ENCODE data around the gene MAP3K2.

MAP3K2 gene

DNA sequence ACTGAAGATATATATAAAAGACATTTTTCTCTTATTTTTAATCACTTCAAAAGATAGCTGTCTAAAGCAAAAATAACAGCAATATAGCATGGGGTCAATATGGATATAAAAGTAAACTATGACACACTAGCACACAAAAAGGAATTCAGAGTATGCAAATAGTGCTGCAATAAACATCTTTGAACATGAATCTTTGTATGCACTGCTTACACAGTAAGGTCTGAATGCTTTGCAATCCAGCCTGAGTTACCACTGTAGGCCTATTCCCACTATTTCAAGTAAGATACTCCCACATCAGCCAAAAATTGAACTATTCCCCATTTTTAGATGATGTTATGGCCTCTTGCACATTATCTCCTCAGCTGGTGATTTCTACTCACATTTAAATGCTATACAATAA lies 66.5 kb downstream of the MAP3K2 start:
- Histone ChIP-seq H3K4me1 (ENCODE audit: control insufficient read depth in 2 of 2, insufficient read depth in 2 of 2, low read length in 2 of 2) (no peaks in the 10 kb centered on the region), H3K9me3 (ENCODE audit: control insufficient read depth in 2 of 2, low read length in 2 of 2) (no peaks in the 10 kb centered on the region), H3K4me3 (ENCODE audit: low read length in 2 of 2) (no peak overlapping the region), H3K27ac (ENCODE audit: low read depth in 2 of 2, low read length in 2 of 2) (no peak overlapping the region), H3K27me3 (ENCODE audit: control insufficient read depth in 2 of 2, insufficient read depth in 2 of 2, low read length in 2 of 2) (no peaks in the 10 kb centered on the region), H3K36me3 (ENCODE audit: control insufficient read depth in 2 of 2, insufficient read depth in 2 of 2, low read length in 2 of 2) (peaks cover 50 to 61% of the 10 kb centered on the region in 2 donors), H3K9ac (ENCODE audit: low read depth in 1 of 2, low read length in 2 of 2) (no peak overlapping the region)

DNA sequence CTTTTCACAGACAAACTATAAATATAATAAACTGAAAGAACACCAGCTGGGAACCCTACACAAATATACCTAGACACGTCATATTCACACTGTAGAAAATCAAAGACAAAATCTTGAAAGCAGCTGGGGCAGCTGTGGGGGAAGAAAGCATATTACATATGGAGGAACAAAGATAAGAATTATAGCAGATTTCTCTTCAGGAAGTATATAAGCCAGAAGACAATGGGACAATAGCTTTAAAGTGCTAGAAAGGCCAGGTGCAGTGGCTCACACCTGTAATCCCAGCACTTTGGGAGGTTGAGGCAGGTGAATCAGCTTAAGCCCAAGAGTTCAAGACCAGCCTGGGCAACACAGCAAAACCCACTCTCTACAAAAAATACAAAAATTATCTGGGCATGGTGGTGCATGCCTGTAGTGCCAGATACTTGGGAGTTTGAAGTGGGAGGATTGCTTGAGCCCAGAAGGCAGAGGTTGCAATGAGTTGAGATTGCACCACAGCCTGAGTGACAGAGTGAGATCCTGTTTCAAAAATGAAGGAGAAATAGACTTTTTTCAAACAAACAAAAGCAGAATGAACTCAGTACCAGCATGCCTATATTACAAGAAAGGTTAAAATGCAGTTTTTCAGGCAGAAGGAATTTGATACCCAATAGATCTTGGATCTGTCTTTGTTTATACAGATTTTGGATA lies 67.0 kb downstream of the MAP3K2 start:
- Histone ChIP-seq H3K4me3 (ENCODE audit: low read length in 2 of 2) (no peak overlapping the region), H3K4me1 (ENCODE audit: control insufficient read depth in 2 of 2, insufficient read depth in 2 of 2, low read length in 2 of 2) (no peaks in the 10 kb centered on the region), H3K9ac (ENCODE audit: low read depth in 1 of 2, low read length in 2 of 2) (no peak overlapping the region), H3K9me3 (ENCODE audit: control insufficient read depth in 2 of 2, low read length in 2 of 2) (no peaks in the 10 kb centered on the region), H3K27me3 (ENCODE audit: control insufficient read depth in 2 of 2, insufficient read depth in 2 of 2, low read length in 2 of 2) (no peaks in the 10 kb centered on the region), H3K27ac (ENCODE audit: low read depth in 2 of 2, low read length in 2 of 2) (no peak overlapping the region), H3K36me3 (ENCODE audit: control insufficient read depth in 2 of 2, insufficient read depth in 2 of 2, low read length in 2 of 2) (peaks cover 51 to 64% of the 10 kb centered on the region in 2 donors)

GRCh38 chr2:127320067-127320466 lies 67.7 kb downstream of the MAP3K2 start:
- no peak overlapping the region for H3K27ac ChIP-seq (ENCODE audit: low read depth in 2 of 2, low read length in 2 of 2)
- no peaks in the 10 kb centered on the region for H3K4me1 ChIP-seq (ENCODE audit: control insufficient read depth in 2 of 2, insufficient read depth in 2 of 2, low read length in 2 of 2)
- no peak overlapping the region for H3K9ac ChIP-seq (ENCODE audit: low read depth in 1 of 2, low read length in 2 of 2)
- no peaks in the 10 kb centered on the region for H3K27me3 ChIP-seq (ENCODE audit: control insufficient read depth in 2 of 2, insufficient read depth in 2 of 2, low read length in 2 of 2)
- H3K9me3 ChIP-seq (ENCODE audit: control insufficient read depth in 2 of 2, low read length in 2 of 2): no peaks in the 10 kb centered on the region
- no peak overlapping the region for H3K4me3 ChIP-seq (ENCODE audit: low read length in 2 of 2)
- peaks cover 52 to 64% of the 10 kb centered on the region in 2 donors for H3K36me3 ChIP-seq (ENCODE audit: control insufficient read depth in 2 of 2, insufficient read depth in 2 of 2, low read length in 2 of 2)

- Histone ChIP-seq H3K4me3 (ENCODE audit: low read length in 2 of 2) (no peak overlapping the region), H3K9ac (ENCODE audit: low read depth in 1 of 2, low read length in 2 of 2) (no peak overlapping the region), H3K27ac (ENCODE audit: low read depth in 2 of 2, low read length in 2 of 2) (no peak overlapping the region), H3K27me3 (ENCODE audit: control insufficient read depth in 2 of 2, insufficient read depth in 2 of 2, low read length in 2 of 2) (no peaks in the 10 kb centered on the region), H3K9me3 (ENCODE audit: control insufficient read depth in 2 of 2, low read length in 2 of 2) (no peaks in the 10 kb centered on the region), H3K4me1 (ENCODE audit: control insufficient read depth in 2 of 2, insufficient read depth in 2 of 2, low read length in 2 of 2) (no peaks in the 10 kb centered on the region), H3K36me3 (ENCODE audit: control insufficient read depth in 2 of 2, insufficient read depth in 2 of 2, low read length in 2 of 2) (peaks cover 53 to 61% of the 10 kb centered on the region in 2 donors)
These were observed 73.4 kb downstream of the MAP3K2 start for GRCh38 chr2:127314193-127314988.

GRCh38 chr2:127313406-127313805 lies 74.4 kb downstream of the MAP3K2 start:
- no peaks in the 10 kb centered on the region for H3K27me3 ChIP-seq (ENCODE audit: control insufficient read depth in 2 of 2, insufficient read depth in 2 of 2, low read length in 2 of 2)
- no peaks in the 10 kb centered on the region for H3K4me1 ChIP-seq (ENCODE audit: control insufficient read depth in 2 of 2, insufficient read depth in 2 of 2, low read length in 2 of 2)
- H3K27ac ChIP-seq (ENCODE audit: low read depth in 2 of 2, low read length in 2 of 2): no peak overlapping the region
- H3K9ac ChIP-seq (ENCODE audit: low read depth in 1 of 2, low read length in 2 of 2): no peak overlapping the region
- peaks cover 48 to 58% of the 10 kb centered on the region in 2 donors for H3K36me3 ChIP-seq (ENCODE audit: control insufficient read depth in 2 of 2, insufficient read depth in 2 of 2, low read length in 2 of 2)
- H3K9me3 ChIP-seq (ENCODE audit: control insufficient read depth in 2 of 2, low read length in 2 of 2): no peaks in the 10 kb centered on the region
- no peak overlapping the region for H3K4me3 ChIP-seq (ENCODE audit: low read length in 2 of 2)

DNA sequence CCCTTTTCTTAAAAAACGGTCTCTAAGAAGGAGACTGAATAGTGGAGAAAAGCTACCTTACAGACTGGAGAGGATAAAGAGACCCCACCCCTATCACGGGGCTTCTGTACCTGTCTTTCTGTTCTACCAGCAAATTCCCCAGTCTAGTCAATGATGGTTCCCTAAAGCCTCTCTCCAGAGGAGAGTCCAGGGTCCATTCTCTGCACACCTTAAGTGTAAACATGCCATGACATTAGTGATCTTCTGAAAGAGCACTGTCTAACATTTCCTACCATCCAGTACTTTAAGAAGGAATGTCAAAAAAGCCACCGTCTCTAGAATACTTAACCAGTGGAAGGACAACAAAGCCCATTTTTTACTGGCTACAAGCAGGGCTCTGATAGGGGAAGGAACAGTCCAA lies 76.8 kb downstream of the MAP3K2 start:
- Histone ChIP-seq H3K4me3 (ENCODE audit: low read length in 2 of 2) (no peak overlapping the region), H3K4me1 (ENCODE audit: control insufficient read depth in 2 of 2, insufficient read depth in 2 of 2, low read length in 2 of 2) (peaks cover 0 to 3% of the 10 kb centered on the region in 2 donors), H3K27me3 (ENCODE audit: control insufficient read depth in 2 of 2, insufficient read depth in 2 of 2, low read length in 2 of 2) (no peaks in the 10 kb centered on the region), H3K9me3 (ENCODE audit: control insufficient read depth in 2 of 2, low read length in 2 of 2) (no peaks in the 10 kb centered on the region), H3K36me3 (ENCODE audit: control insufficient read depth in 2 of 2, insufficient read depth in 2 of 2, low read length in 2 of 2) (peaks cover 48 to 63% of the 10 kb centered on the region in 2 donors), H3K9ac (ENCODE audit: low read depth in 1 of 2, low read length in 2 of 2) (no peak overlapping the region), H3K27ac (ENCODE audit: low read depth in 2 of 2, low read length in 2 of 2) (no peak overlapping the region)

- Histone ChIP-seq H3K4me3 (ENCODE audit: low read length in 2 of 2) (no peak overlapping the region), H3K27ac (ENCODE audit: low read depth in 2 of 2, low read length in 2 of 2) (no peak overlapping the region), H3K9me3 (ENCODE audit: control insufficient read depth in 2 of 2, low read length in 2 of 2) (no peaks in the 10 kb centered on the region), H3K36me3 (ENCODE audit: control insufficient read depth in 2 of 2, insufficient read depth in 2 of 2, low read length in 2 of 2) (peaks cover 44 to 54% of the 10 kb centered on the region in 2 donors), H3K27me3 (ENCODE audit: control insufficient read depth in 2 of 2, insufficient read depth in 2 of 2, low read length in 2 of 2) (no peaks in the 10 kb centered on the region), H3K4me1 (ENCODE audit: control insufficient read depth in 2 of 2, insufficient read depth in 2 of 2, low read length in 2 of 2) (peaks cover 0 to 3% of the 10 kb centered on the region in 2 donors), H3K9ac (ENCODE audit: low read depth in 1 of 2, low read length in 2 of 2) (no peak overlapping the region)
These were observed 78.3 kb downstream of the MAP3K2 start for GRCh38 chr2:127309468-127309867.

- Histone ChIP-seq H3K4me1 (ENCODE audit: control insufficient read depth in 2 of 2, insufficient read depth in 2 of 2, low read length in 2 of 2) (peaks cover 0 to 3% of the 10 kb centered on the region in 2 donors), H3K27ac (ENCODE audit: low read depth in 2 of 2, low read length in 2 of 2) (no peak overlapping the region), H3K36me3 (ENCODE audit: control insufficient read depth in 2 of 2, insufficient read depth in 2 of 2, low read length in 2 of 2) (peaks cover 36 to 47% of the 10 kb centered on the region in 2 donors), H3K9ac (ENCODE audit: low read depth in 1 of 2, low read length in 2 of 2) (no peak overlapping the region), H3K4me3 (ENCODE audit: low read length in 2 of 2) (no peak overlapping the region), H3K27me3 (ENCODE audit: control insufficient read depth in 2 of 2, insufficient read depth in 2 of 2, low read length in 2 of 2) (no peaks in the 10 kb centered on the region), H3K9me3 (ENCODE audit: control insufficient read depth in 2 of 2, low read length in 2 of 2) (no peaks in the 10 kb centered on the region)
These were observed 79.1 kb downstream of the MAP3K2 start for GRCh38 chr2:127308586-127309138.

DNA sequence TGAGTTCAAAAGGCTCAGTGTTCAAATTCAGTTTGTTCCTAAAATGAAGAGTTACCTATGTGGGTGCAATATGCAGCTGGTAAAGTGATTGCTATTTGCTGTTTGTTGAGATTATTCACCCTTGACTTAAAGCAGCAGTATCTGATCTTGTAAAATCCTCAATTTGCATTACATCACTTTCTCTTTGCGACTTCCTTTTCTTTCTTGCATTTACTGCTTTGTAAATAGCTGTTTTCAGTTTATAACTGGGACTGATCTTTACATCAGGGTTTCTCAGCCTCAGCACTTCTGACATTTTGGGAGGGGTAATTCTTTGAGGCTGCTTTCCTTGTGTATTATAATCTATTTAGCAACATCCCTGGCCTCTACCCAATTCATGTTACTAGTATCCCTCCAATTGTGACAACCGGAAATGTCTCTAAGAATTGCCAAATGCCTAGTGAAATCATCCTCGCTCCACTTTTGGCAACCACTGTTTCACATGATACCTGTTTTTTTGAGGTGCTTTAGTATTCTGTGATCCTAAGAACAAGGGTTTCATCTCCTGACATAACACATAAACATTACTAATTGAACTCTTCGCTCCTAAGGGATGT lies 81.7 kb downstream of the MAP3K2 start:
- no peak overlapping the region for H3K4me3 ChIP-seq (ENCODE audit: low read length in 2 of 2)
- peak overlapping the region in 1 of 2 donors; percentile 37 for H3K27ac ChIP-seq (ENCODE audit: low read depth in 2 of 2, low read length in 2 of 2)
- peaks cover 32 to 39% of the 10 kb centered on the region in 2 donors for H3K36me3 ChIP-seq (ENCODE audit: control insufficient read depth in 2 of 2, insufficient read depth in 2 of 2, low read length in 2 of 2)

DNA sequence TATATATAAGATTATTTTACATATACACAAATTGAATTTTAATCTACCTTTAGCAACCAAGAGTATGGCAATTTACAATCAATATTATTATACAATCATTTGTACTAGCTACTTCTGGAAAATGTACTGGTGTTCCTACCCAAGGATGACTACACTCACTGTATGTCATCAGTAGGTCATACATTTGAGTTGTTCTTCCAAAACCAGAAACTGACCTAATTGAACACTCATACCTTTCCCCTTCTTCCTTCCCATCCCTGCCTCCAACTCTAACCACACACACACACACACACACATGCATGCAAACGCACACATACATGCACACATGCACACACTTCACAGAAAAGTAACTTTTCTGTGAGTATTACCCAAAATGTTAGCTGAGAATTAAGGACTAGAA lies 85.6 kb downstream of the MAP3K2 start:
- peaks cover 0 to 3% of the 10 kb centered on the region in 2 donors for H3K4me1 ChIP-seq (ENCODE audit: control insufficient read depth in 2 of 2, insufficient read depth in 2 of 2, low read length in 2 of 2)
- no peak overlapping the region for H3K9ac ChIP-seq (ENCODE audit: low read depth in 1 of 2, low read length in 2 of 2)
- no peak overlapping the region for H3K4me3 ChIP-seq (ENCODE audit: low read length in 2 of 2)
- H3K36me3 ChIP-seq (ENCODE audit: control insufficient read depth in 2 of 2, insufficient read depth in 2 of 2, low read length in 2 of 2): peaks cover 14 to 20% of the 10 kb centered on the region in 2 donors
- no peak overlapping the region for H3K27ac ChIP-seq (ENCODE audit: low read depth in 2 of 2, low read length in 2 of 2)
- H3K9me3 ChIP-seq (ENCODE audit: control insufficient read depth in 2 of 2, low read length in 2 of 2): no peaks in the 10 kb centered on the region
- no peaks in the 10 kb centered on the region for H3K27me3 ChIP-seq (ENCODE audit: control insufficient read depth in 2 of 2, insufficient read depth in 2 of 2, low read length in 2 of 2)

More for the DNA sequence above, 81.7 kb downstream of the MAP3K2 start:
- Histone ChIP-seq H3K4me1 (ENCODE audit: control insufficient read depth in 2 of 2, insufficient read depth in 2 of 2, low read length in 2 of 2) (peaks cover 0 to 3% of the 10 kb centered on the region in 2 donors), H3K27me3 (ENCODE audit: control insufficient read depth in 2 of 2, insufficient read depth in 2 of 2, low read length in 2 of 2) (no peaks in the 10 kb centered on the region), H3K9me3 (ENCODE audit: control insufficient read depth in 2 of 2, low read length in 2 of 2) (no peaks in the 10 kb centered on the region), H3K9ac (ENCODE audit: low read depth in 1 of 2, low read length in 2 of 2) (peak overlapping the region in 1 of 2 donors; percentile 10)

Data from mucosa of rectum (tissue), 2 donors.